ENCODE measurements around the gene SGCA. TPM values are rescaled to one million over a fixed set of nuclear protein-coding genes. Genes with fewer than 3 reads are reported as not detected.
A peak's percentile ranks its signal among the peaks of the same experiment; 100 is the strongest.

SGCA gene
- total RNA-seq (2016; rRNA removed; fragmentation: Illumina TruSeq; extraction: Trizol) (not detected in 2 replicates), polyA plus RNA-seq (2011; rRNA removed) (not detected in 2 replicates), polyA minus RNA-seq (2011; rRNA and poly(A)+ RNA removed; ENCODE audit: low replicate concordance) (0.19 TPM in 1 of 2 replicates, not detected in the other), Bru-seq, nascent RNA (not detected), BruChase-seq, experiment 1, labeled RNA remaining after a 6-hour chase (not detected), BruChase-seq, experiment 2, labeled RNA remaining after a 2-hour chase (not detected)
- not detected in 2 replicates for total RNA-seq (2016; cell fraction: cytosol; rRNA removed; fragmentation: Illumina TruSeq; extraction: Trizol; ENCODE audit: low read depth)
- not detected in 2 replicates for total RNA-seq (2016; cell fraction: insoluble cytoplasmic fraction; rRNA removed; fragmentation: Illumina TruSeq; extraction: Trizol)
- total RNA-seq (2016; cell fraction: membrane; rRNA removed; fragmentation: Illumina TruSeq; extraction: Trizol): not detected in 2 replicates
- total RNA-seq (2016; cell fraction: nucleus; rRNA removed; fragmentation: Illumina TruSeq; extraction: Trizol): not detected in 2 replicates
- not detected in 2 replicates for polyA plus RNA-seq (2011; cell fraction: cytosol; rRNA removed)
- polyA plus RNA-seq (2011; cell fraction: nucleus; rRNA removed): 0.42 TPM in 1 of 2 replicates, not detected in the other
- not detected in 2 replicates for polyA plus RNA-seq (2012)
- polyA plus RNA-seq (2016; cell fraction: cytosol; fragmentation: Illumina TruSeq; extraction: Trizol; ENCODE audit: low read depth): not detected in 2 replicates
- polyA plus RNA-seq (2016; cell fraction: insoluble cytoplasmic fraction; fragmentation: Illumina TruSeq; extraction: Trizol; ENCODE audit: low read depth): not detected in 2 replicates
- polyA plus RNA-seq (2016; cell fraction: membrane; fragmentation: Illumina TruSeq; extraction: Trizol; ENCODE audit: low read depth): not detected in 2 replicates
- not detected in 2 replicates for polyA plus RNA-seq (2016; cell fraction: nucleus; fragmentation: Illumina TruSeq; extraction: Trizol; ENCODE audit: insufficient read depth, low read depth)
- polyA minus RNA-seq (2011; cell fraction: cytosol; rRNA and poly(A)+ RNA removed): not detected in 2 replicates
- not detected in 2 replicates for polyA minus RNA-seq (2011; cell fraction: nucleus; rRNA and poly(A)+ RNA removed)
- long read RNA-seq, experiment 1: 0 reads
- long read RNA-seq, experiment 2: 0 reads

DNA sequence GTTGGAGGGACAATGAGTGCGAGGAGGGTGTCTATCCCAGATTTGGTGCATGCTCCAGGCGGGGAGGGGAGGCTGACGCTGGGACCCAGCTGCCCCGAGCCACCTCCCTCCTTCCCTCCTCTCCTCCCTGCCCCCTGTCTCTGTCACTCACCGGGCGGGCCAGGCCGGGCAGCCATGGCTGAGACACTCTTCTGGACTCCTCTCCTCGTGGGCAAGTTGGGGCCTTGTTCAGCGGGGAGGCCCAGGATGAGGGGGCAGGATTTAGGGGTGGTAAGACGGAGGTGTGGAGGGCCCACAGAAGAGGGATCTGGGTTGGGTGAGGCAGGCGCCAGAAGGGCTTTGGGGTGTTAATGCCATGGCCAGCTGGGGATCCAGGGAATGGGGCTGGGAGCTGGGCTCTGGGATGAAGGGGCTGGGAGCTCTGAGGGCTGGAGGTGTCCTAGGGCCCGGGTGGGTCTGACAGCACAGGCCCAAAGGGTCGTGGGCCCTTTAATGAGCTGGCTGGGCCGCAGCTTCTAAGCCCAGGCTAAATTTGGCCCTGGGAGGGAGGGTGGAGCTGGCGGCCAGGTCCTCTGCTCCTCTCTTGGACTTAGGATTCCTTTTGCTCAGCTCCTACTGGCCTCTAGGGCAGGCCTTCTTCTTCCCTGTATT, at the start of gene SGCA:
Gene SGCA (plus strand): TSS at position 139 of the 651 bp plus-strand sequence. CDS start 36 bp downstream, at position 175.
- H3K9me3 ChIP-seq (ENCODE audit: low read length): no peaks in the 10 kb centered on the region
- H3K9ac ChIP-seq (ENCODE audit: insufficient read depth, low read depth, low read length): no peak within 1 kb of the TSS
- BruUV-seq (replicated peaks): no TSS peak
- H3K4me2 ChIP-seq (ENCODE audit: low read depth, low read length): no peak within 1 kb of the TSS
- FAIRE-seq (no peak), ATAC-seq (no peak), DNase-seq (ENCODE audit: low spot score) (no peak)
- no peaks in the 10 kb centered on the region for H4K20me1 ChIP-seq (ENCODE audit: insufficient read depth, low read length)
- intact Hi-C loops (cut with micrococcal nuclease; ENCODE audit: unreplicated experiment) (no loop called here), in situ Hi-C loops (cut with HindIII; ENCODE audit: extremely low pct_ligation_motif_present, low pct_unique_long_range_greater_than_20kb) (no loop called here)
- ChIA-PET POLR2A (interaction anchor here (1.2 kb wide), 1 partner anchor 14 kb away, joined by 3 read pairs; no protein-coding TSS in a partner anchor), CTCF (ENCODE audit: low intra/inter-chr PET ratio, low total read pairs) (no interaction called here)
- peaks cover 11 to 61% of the 10 kb centered on the region in 2 experiments; a peak in 3 of 5 replicates for H3K27me3 ChIP-seq (ENCODE audit: control insufficient read depth in 1 of 2, insufficient read depth in 2 of 2, low read length in 2 of 2)
- H3K27ac ChIP-seq (ENCODE audit: extremely low read length, insufficient read depth, low read length): no peak within 1 kb of the TSS
- H2AFZ ChIP-seq (ENCODE audit: low read length): no peak within 1 kb of the TSS
- H3K4me1 ChIP-seq (ENCODE audit: insufficient read depth, low read length): peaks cover 11% of the 10 kb centered on the region
- no peaks in the 10 kb centered on the region for H3K79me2 ChIP-seq (ENCODE audit: insufficient read depth, low read length)
- WGBS (ENCODE audit: low lambda C conversion rate): 7% methylated on average over 11 of the region's 15 CpGs
- H3K4me3 ChIP-seq (replicated peaks in 1 of 3; ENCODE audit: insufficient read depth in 1 of 3, low read depth in 2 of 3, low read length in 3 of 3): no peak within 1 kb of the TSS
- no peaks in the 10 kb centered on the region for H3K36me3 ChIP-seq (replicated peaks in 1 of 2; ENCODE audit: control insufficient read depth in 1 of 2, insufficient read depth in 2 of 2, low read length in 2 of 2)
- TF ChIP-seq AKAP8 (CRISPR knock-in tag; IDR thresholded peaks at IDR 0.05): no peak
- peak; percentile 84; the same call in 1 of the 2 replicates for TF ChIP-seq PCBP1 (IDR thresholded peaks at IDR 0.05; ENCODE audit: borderline replicate concordance, low read depth, low read length)
